ENCODE data around the gene GAREM1.

Gene GAREM1

DNA sequence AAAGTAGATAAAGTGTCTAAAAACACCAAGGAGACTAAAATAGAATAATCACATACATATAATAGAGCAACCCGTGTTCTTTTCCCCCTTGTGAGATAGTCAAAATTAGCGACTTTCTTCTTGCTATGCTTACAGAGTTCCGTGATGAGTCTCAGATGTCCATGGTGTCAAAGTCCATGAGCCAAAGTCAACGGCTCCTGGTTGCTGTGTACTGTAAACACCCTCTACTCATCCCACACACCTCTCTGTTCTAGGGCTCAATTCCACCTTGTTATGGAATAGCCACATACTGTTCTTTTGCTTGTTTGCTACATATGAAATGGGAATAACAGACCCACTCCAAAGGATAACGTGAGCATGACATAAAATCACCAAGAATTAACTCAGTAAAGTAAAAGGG is 52.5 kb downstream of the GAREM1 start:
- Histone ChIP-seq H2AFZ (ENCODE audit: low read depth, low read length) (no peak overlapping the region), H4K20me1 (ENCODE audit: insufficient read depth, low read length) (no peaks in the 10 kb centered on the region), H3K9me3 (ENCODE audit: insufficient read depth, low read length) (no peaks in the 10 kb centered on the region), H3K27me3 (ENCODE audit: low read depth, low read length) (no peaks in the 10 kb centered on the region), H3K36me3 (replicated peaks; ENCODE audit: low read depth, low read length) (no peaks in the 10 kb centered on the region), H3K79me2 (ENCODE audit: low read length) (no peaks in the 10 kb centered on the region), H3K9ac (ENCODE audit: low read length) (no peak overlapping the region), H3K4me3 (ENCODE audit: low read length) (no peak overlapping the region), H3K4me1 (ENCODE audit: low read length) (peaks cover 21% of the 10 kb centered on the region), H3K27ac (ENCODE audit: low read length) (no peak overlapping the region), H3K4me2 (ENCODE audit: low read length) (no peak overlapping the region)
- TF ChIP-seq, protein P1, sequence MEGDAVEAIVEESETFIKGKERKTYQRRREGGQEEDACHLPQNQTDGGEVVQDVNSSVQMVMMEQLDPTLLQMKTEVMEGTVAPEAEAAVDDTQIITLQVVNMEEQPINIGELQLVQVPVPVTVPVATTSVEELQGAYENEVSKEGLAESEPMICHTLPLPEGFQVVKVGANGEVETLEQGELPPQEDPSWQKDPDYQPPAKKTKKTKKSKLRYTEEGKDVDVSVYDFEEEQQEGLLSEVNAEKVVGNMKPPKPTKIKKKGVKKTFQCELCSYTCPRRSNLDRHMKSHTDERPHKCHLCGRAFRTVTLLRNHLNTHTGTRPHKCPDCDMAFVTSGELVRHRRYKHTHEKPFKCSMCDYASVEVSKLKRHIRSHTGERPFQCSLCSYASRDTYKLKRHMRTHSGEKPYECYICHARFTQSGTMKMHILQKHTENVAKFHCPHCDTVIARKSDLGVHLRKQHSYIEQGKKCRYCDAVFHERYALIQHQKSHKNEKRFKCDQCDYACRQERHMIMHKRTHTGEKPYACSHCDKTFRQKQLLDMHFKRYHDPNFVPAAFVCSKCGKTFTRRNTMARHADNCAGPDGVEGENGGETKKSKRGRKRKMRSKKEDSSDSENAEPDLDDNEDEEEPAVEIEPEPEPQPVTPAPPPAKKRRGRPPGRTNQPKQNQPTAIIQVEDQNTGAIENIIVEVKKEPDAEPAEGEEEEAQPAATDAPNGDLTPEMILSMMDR (IDR thresholded peaks at IDR 0.05; ENCODE audit: low read depth, low read length) = no peak
- TF ChIP-seq EZH2phosphoT487 (IDR thresholded peaks at IDR 0.05; ENCODE audit: low read depth) = no peak

DNA sequence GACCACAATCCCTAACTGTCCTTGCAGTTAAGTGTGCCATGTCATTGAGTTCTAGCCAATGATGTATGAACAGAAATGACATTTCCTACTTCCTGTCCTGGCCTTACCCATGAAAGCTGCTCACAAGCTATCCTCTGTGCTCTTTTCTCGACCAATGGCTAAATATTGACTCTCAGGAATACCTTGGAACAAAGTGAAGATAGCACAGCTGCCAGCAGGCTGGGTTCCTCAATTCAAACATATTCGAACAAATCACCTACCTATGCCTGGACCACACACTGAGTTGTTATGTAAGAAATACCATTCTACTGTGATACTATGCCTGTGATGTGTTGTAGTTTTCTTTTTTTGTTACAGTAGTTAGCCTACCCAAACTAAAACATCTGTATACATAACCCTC is 65.1 kb downstream of the GAREM1 start:
- TF ChIP-seq, protein P1 (IDR thresholded peaks at IDR 0.05; ENCODE audit: low read depth, low read length) = no peak
- no peak for TF ChIP-seq EZH2phosphoT487 (IDR thresholded peaks at IDR 0.05; ENCODE audit: low read depth)
- Histone ChIP-seq H3K27me3 (ENCODE audit: low read depth, low read length) (no peaks in the 10 kb centered on the region), H4K20me1 (ENCODE audit: insufficient read depth, low read length) (no peaks in the 10 kb centered on the region), H3K79me2 (ENCODE audit: low read length) (no peaks in the 10 kb centered on the region), H3K36me3 (replicated peaks; ENCODE audit: low read depth, low read length) (no peaks in the 10 kb centered on the region), H3K4me1 (ENCODE audit: low read length) (no peaks in the 10 kb centered on the region), H3K4me2 (ENCODE audit: low read length) (no peak overlapping the region), H3K9ac (ENCODE audit: low read length) (no peak overlapping the region), H3K4me3 (ENCODE audit: low read length) (no peak overlapping the region), H3K9me3 (ENCODE audit: insufficient read depth, low read length) (no peaks in the 10 kb centered on the region), H3K27ac (ENCODE audit: low read length) (no peak overlapping the region), H2AFZ (ENCODE audit: low read depth, low read length) (no peak overlapping the region)

DNA sequence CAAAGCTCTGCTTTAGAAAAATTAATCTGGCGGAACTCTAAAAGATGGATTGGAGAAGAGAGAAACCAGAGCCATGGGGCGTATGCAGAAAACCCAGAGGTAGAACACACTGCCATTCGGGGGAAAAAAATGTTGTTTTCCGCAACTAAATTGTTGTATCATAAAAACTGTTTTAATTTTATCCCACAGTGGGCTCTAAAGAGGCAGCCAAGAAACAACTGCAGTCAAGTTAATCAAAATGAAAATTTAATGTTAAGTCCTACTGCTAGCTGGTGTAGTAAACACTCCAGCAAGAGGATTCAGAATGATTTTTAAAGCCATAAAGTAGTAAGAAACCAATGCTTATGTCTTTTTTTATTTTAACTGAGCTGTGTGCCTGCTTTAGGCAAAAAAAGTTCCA is 69.1 kb downstream of the GAREM1 start:
- Histone ChIP-seq H3K27me3 (ENCODE audit: low read depth, low read length) (no peaks in the 10 kb centered on the region), H2AFZ (ENCODE audit: low read depth, low read length) (no peak overlapping the region), H3K9ac (ENCODE audit: low read length) (no peak overlapping the region), H4K20me1 (ENCODE audit: insufficient read depth, low read length) (no peaks in the 10 kb centered on the region), H3K36me3 (replicated peaks; ENCODE audit: low read depth, low read length) (no peaks in the 10 kb centered on the region), H3K4me2 (ENCODE audit: low read length) (no peak overlapping the region), H3K4me1 (ENCODE audit: low read length) (no peaks in the 10 kb centered on the region), H3K27ac (ENCODE audit: low read length) (no peak overlapping the region), H3K9me3 (ENCODE audit: insufficient read depth, low read length) (no peaks in the 10 kb centered on the region), H3K4me3 (ENCODE audit: low read length) (no peak overlapping the region), H3K79me2 (ENCODE audit: low read length) (no peaks in the 10 kb centered on the region)
- TF ChIP-seq, protein P1 (IDR thresholded peaks at IDR 0.05; ENCODE audit: low read depth, low read length) = no peak
- TF ChIP-seq EZH2phosphoT487 (IDR thresholded peaks at IDR 0.05; ENCODE audit: low read depth) = no peak

DNA sequence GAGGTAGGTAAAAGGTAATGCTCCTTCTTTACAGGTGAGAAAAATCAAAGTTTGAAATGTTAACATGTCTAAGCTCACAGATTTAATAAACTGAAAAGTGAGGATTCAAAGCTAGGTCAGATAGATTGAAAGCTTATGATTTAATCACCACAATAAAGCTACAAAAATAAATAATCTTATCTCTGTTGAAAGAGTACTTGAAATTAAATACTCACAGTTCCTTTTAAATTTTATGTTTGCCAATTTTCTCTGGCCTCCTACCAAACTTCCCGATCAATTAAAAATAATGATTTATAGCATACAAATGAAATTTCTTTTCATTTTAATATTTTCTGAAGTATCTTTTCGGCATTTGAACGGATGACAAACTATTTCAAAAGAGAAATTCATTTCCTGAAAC is 77.3 kb downstream of the GAREM1 start:
- H3K4me2 ChIP-seq (ENCODE audit: low read length) = no peak overlapping the region
- H3K9ac ChIP-seq (ENCODE audit: low read length) = no peak overlapping the region
- TF ChIP-seq, protein P1 (IDR thresholded peaks at IDR 0.05; ENCODE audit: low read depth, low read length) = no peak
- H2AFZ ChIP-seq (ENCODE audit: low read depth, low read length) = no peak overlapping the region
- H3K4me1 ChIP-seq (ENCODE audit: low read length) = no peaks in the 10 kb centered on the region
- no peak overlapping the region for H3K4me3 ChIP-seq (ENCODE audit: low read length)
- no peaks in the 10 kb centered on the region for H3K27me3 ChIP-seq (ENCODE audit: low read depth, low read length)
- no peaks in the 10 kb centered on the region for H4K20me1 ChIP-seq (ENCODE audit: insufficient read depth, low read length)
- H3K27ac ChIP-seq (ENCODE audit: low read length) = no peak overlapping the region
- no peaks in the 10 kb centered on the region for H3K9me3 ChIP-seq (ENCODE audit: insufficient read depth, low read length)
- H3K79me2 ChIP-seq (ENCODE audit: low read length) = no peaks in the 10 kb centered on the region
- H3K36me3 ChIP-seq (replicated peaks; ENCODE audit: low read depth, low read length) = no peaks in the 10 kb centered on the region
